Neutrophil (primary cell): ENCODE results near the gene CCNH.
A peak's percentile ranks its signal among the peaks of the same experiment; 100 is the strongest.

Source experiments
- H3K27ac ChIP-seq: fragments of 200-600 bp; sonication (generic); 2 replicates; pipeline ENCODE4 v1.5.1; 2016; ENCODE audit warnings: mild to moderate bottlenecking, moderate library complexity
- H3K27me3 ChIP-seq: fragments of 200-600 bp; sonication (generic); 2 replicates; pipeline ENCODE4 v1.6.0; 2016; ENCODE audit warnings: mild to moderate bottlenecking
- H3K36me3 ChIP-seq: fragments of 200-600 bp; sonication (generic); 2 replicates; pipeline ENCODE4 v1.5.1; 2017
- H3K4me1 ChIP-seq, 2 experiments: fragments of 200-600 bp in 1 of 2; sonication (generic) in 1 of 2; 1 replicate in 1 of 2; 2 replicates in 1 of 2; pipeline versions ENCODE4 v1.5.1 to v1.6.1; 2013 to 2016; ENCODE audit warnings: low read depth in 1 of 2, low read length in 1 of 2, mild to moderate bottlenecking in 1 of 2, moderate library complexity in 1 of 2; ENCODE audit not compliant: control insufficient read depth in 1 of 2, insufficient read depth in 1 of 2
- H3K4me3 ChIP-seq, 2 experiments: fragments of 200-600 bp in 1 of 2; sonication (generic) in 1 of 2; 1 replicate in 1 of 2; 2 replicates in 1 of 2; pipeline ENCODE4 v1.5.1; 2013 to 2016; ENCODE audit warnings: low read depth in 1 of 2, low read length in 1 of 2, mild to moderate bottlenecking in 1 of 2, moderate library complexity in 1 of 2
- H3K9me3 ChIP-seq: fragments of 200-600 bp; sonication (generic); 2 replicates; pipeline ENCODE4 v1.5.1; 2016
- TF ChIP-seq, protein P1 (sequence below): fragments of 200-600 bp; sonication (generic); IDR thresholded peaks from 2 replicates; pipeline ENCODE4 v1.5.1; 2016; ENCODE audit warnings: antibody characterized with exemption

CCNH gene

DNA sequence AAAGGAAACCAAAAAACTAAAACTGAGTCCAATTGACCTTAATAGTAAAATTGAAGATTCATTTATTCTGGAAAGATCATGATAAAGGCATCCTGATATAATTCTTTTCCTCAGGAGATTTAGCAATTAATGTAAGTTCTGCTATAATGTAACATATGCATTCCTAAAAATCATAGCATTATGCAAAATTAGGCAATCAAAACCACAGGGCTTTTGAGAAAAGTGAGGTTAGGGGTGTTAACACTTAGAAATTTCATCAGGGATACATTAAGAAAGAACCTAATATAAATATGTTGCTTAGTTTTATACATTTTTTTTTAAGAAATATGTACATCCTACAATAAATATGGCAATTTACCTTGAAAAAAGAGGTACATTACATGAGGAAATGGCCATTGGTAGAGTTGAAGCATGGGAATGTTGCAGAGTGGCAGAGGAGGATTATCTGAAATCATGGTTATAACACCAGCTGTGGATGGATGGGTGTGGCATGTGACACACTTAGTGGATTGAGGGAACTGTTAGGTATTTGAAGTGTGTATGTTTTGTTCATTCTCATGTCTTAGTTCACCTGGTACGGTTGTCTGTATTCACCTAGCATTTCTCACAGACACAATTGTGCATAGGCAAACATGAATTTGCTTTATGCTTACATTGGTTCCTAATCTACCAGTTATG lies 51.1 kb downstream of the CCNH start:
- Histone ChIP-seq H3K36me3 (peaks cover 33% of the 10 kb centered on the region), H3K4me1 (peaks cover 14 to 18% of the 10 kb centered on the region in 2 experiments), H3K4me3 (no peak overlapping the region), H3K9me3 (no peaks in the 10 kb centered on the region), H3K27me3 (no peaks in the 10 kb centered on the region), H3K27ac (peak overlapping the region; percentile 18)
- TF ChIP-seq, protein P1, sequence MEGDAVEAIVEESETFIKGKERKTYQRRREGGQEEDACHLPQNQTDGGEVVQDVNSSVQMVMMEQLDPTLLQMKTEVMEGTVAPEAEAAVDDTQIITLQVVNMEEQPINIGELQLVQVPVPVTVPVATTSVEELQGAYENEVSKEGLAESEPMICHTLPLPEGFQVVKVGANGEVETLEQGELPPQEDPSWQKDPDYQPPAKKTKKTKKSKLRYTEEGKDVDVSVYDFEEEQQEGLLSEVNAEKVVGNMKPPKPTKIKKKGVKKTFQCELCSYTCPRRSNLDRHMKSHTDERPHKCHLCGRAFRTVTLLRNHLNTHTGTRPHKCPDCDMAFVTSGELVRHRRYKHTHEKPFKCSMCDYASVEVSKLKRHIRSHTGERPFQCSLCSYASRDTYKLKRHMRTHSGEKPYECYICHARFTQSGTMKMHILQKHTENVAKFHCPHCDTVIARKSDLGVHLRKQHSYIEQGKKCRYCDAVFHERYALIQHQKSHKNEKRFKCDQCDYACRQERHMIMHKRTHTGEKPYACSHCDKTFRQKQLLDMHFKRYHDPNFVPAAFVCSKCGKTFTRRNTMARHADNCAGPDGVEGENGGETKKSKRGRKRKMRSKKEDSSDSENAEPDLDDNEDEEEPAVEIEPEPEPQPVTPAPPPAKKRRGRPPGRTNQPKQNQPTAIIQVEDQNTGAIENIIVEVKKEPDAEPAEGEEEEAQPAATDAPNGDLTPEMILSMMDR: no peak

DNA sequence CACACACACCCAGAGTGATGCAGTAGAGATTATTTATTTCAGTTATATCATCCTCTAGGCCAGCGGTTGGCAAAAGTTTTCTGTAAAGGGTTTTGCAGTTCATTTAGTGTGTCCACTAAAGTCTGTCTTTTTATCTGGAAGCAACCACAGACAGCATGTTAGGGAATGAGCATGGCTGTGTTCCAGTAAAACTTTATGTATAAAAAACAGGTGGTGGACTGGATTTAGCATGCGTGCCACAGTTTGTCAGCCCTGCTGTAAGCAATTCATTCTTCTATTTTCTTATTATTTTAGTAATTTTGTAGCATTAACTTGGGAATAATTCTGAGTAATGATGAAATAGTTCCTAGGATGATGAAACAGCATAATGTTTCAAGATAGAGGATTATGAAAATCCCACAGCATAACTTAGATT lies 51.7 kb downstream of the CCNH start:
- no peaks in the 10 kb centered on the region for H3K9me3 ChIP-seq
- H3K27me3 ChIP-seq: no peaks in the 10 kb centered on the region
- H3K4me1 ChIP-seq: peaks cover 14 to 18% of the 10 kb centered on the region in 2 experiments
- H3K4me3 ChIP-seq: no peak overlapping the region
- H3K27ac ChIP-seq: peak overlapping the region; percentile 18
- H3K36me3 ChIP-seq: peaks cover 29% of the 10 kb centered on the region
- TF ChIP-seq, protein P1: no peak

DNA sequence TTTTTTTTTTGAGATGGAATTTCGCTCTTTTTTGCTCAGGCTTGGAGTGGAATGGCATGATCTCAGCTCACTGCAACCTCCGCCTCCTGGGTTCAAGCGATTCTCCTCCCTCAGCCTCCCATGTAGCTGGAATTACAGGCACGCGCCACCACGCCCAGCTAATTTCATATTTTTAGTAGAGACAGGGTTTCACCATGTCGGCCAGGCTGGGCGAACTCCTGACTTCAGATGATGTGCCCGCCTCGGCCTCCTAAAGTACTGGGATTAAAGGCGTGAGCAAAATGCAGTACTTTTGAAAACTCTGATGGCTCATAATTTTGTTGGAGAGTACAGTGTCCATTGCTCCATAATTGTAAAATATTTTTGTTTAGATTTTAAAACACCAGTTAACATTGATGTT lies 52.6 kb downstream of the CCNH start:
- Histone ChIP-seq H3K9me3 (no peaks in the 10 kb centered on the region), H3K4me1 (peaks cover 14 to 18% of the 10 kb centered on the region in 2 experiments), H3K36me3 (peaks cover 29% of the 10 kb centered on the region), H3K4me3 (no peak overlapping the region), H3K27ac (no peak overlapping the region), H3K27me3 (no peaks in the 10 kb centered on the region)
- TF ChIP-seq, protein P1: no peak

DNA sequence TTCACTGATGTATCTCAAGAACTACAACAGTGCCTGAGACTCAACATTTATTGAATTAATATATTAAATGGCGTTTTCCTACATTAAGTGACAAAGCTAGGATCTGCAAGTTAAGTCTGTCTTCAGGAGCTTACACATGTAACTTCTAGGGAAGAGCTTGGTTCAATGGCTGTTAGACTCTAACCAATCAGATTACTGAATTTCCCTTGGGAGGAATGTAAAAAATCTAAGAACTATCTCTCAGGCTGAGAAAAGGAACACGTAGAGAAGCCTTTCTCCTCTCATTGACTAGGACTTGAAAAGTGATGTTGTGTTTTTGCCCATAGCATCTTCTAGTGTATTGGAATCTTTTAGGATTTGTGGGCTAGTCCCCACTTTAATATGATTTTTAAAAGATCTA lies 53.6 kb downstream of the CCNH start:
- Histone ChIP-seq H3K36me3 (peaks cover 26% of the 10 kb centered on the region), H3K4me3 (no peak overlapping the region), H3K4me1 (peaks cover 15 to 20% of the 10 kb centered on the region in 2 experiments), H3K27me3 (no peaks in the 10 kb centered on the region), H3K27ac (no peak overlapping the region), H3K9me3 (no peaks in the 10 kb centered on the region)
- TF ChIP-seq, protein P1: no peak

DNA sequence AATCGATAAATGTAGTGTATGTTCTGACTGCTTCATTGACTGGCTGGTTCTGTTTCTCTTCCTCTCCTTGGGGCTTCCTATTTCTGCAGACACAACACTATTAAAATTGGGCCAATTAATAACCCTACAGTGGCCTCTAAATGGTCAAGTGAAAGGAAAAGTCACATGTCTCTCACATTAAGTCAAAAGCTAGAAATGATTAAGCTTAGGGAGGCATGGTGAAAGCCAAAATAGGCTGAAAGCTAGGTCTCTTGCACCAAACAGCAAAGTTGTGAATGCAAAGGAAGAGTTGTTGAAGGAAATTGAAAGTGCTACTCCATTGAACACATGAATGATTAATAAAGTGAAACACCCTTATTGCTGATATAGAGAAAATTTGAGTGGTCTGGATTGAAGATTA lies 58.2 kb downstream of the CCNH start:
- no peak overlapping the region for H3K4me3 ChIP-seq
- no peak overlapping the region for H3K27ac ChIP-seq
- H3K27me3 ChIP-seq: no peaks in the 10 kb centered on the region
- H3K36me3 ChIP-seq: peaks cover 25% of the 10 kb centered on the region
- no peaks in the 10 kb centered on the region for H3K9me3 ChIP-seq
- TF ChIP-seq, protein P1: no peak
- H3K4me1 ChIP-seq: peaks cover 7 to 11% of the 10 kb centered on the region in 2 experiments
